ENCODE data around the gene TMEM106B.

DNA sequence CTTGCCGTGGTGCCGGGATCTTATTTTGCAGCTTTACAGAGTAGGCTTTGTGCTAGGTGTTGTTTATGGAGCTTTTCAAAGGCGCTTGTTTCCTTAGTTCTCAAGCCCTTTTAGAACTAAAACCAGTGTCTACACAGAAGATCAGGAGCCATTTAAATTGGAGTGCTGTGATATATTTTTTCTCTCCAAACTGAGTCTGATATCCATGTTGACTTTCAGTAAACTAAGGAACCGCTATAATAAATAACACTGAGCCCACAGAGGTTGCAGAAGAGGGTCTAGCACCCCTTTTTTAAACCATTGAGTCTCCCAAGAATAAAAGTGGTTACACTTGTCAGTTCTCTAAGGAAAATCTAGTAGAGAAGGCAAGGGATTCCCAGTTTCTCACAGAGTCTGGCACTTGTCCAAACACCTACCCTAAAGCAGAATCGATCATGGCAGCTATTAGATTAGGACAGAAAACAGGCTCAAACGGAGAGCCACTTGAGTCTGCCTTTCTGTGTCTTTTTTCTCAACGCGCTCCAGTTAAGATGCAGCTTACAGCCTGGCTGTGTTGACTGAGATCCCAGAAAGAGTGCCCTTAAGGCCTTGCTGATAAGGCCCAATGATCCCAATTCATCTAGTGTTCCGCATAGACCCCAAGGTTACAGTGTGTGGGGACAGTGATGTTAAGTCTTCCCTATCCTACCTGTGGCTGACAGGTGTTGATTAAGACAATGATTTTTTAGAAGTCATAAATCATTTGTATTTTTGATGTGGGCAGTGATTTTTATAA lies 804 bp downstream of the TMEM106B start:
- TF ChIP-seq CTCF (IDR thresholded peaks at IDR 0.05; ENCODE audit: low read length) (no peak), EZH2 (optimal IDR thresholded peaks at IDR 0.05; ENCODE audit: low read depth, low read length) (no peak), EZH2phosphoT487 (IDR thresholded peaks at IDR 0.05; ENCODE audit: low read length) (no peak)
